GM18861 (cell line): ENCODE results near the gene SALL1.

ENCODE experiments used
- ATAC-seq: cut with Tn5 transposase; IDR thresholded peaks from one replicate; pipeline ENCODE4 v1.9.1; 2021; ENCODE audit not compliant: unreplicated experiment

Gene SALL1

DNA sequence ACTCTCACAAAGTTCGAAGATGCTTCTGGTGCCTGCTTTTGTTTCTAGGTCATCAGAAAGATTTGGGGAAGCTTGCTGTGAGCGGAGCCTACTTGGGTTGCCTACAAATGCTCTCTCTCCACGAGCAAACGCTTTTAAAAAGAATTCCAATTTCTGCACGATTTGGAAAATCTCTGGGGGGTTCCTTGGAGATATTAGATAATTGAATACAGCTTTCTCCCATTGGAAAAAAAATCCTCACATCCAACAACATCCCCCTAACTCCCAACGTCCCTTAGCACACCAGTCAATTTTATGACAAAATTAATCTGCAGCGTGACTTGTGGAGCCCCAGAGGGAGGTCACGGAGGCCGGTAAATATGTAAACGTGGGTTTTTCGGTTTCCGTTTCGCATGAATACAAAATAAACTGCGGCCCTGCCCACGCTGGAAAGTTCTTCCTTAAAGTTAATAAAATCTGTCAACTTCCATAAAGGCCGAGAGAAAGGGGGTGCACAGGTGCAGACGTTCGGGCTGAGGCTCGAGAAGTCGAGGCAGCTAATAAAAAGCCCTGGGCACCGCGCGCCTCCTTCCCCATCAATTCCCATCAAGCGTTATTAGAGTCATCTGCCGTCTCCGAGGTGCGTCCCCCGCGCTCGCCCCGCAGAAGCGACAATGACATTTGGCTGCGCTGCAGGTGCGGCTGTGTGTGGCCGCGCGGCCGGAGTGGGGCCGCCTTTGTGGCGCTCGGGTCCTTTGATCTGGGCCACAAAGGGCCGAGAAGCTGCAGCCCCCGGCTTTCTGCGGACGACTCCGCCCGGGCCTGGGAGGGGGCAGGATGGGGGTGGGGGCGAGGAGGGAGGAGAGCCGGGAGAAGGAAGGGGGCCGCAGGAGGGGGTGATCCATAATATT lies 37.6 kb downstream of the SALL1 start:
- ATAC-seq, result no peak

DNA sequence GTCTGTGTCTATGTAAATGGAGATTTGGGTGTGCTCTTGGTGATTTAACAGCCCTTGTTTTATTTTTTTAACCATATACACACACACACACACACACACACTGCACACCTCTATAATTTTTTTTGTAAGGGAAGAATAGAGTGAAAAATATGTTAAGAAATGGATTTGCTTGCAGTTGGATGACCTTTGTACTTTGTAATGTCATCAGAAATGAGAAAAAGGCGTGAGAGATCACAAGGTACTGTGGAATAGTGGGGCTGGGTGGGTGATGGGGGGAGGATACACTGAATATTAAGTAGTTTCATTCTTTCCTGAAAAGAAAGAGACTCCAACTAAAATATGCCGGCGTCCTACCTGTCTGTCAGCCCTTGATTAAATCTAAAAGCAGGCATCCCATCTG lies 38.7 kb downstream of the SALL1 start:
- ATAC-seq, result no peak

DNA sequence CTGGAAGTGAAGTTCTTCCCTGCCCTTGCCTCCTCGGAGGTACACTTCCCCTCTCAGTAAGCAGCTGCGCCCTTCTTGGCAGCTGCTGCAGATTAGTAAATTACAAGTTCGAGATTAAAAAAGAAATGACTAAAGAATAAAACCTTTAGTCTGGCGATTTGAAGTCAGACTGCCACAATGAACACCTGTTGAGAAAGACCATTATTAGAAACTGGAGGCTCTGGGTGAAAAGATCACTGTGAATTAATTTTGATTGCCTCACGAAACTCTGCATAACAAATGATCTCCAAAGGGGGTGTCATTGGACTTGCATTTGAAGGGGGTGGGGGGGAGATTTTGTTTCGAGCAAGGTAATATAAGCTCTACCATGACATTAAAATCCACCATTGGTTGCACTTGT lies 39.3 kb downstream of the SALL1 start:
- ATAC-seq, result no peak

DNA sequence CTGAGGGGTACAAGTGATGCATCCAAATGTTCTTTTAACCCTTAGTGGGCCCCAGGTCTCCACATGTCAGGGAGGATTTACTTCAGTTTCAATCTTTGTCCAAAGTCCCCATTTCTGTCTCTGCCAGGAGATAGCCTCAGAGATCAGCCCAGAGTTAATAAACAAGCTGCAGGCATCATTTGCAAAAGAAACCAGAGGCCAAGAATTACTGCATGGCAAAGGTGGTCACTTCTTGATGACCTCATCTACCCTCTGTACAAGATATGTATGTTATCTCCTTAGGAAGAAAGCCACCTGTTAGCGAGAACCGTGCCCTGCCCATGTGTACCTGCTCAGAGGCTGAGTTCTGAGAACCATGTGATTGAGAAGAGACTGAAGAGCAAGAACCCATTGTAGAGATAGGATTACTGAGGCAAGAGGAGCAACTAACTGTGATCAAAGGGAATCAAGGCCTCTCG lies 40.3 kb downstream of the SALL1 start:
- ATAC-seq, result no peak

DNA sequence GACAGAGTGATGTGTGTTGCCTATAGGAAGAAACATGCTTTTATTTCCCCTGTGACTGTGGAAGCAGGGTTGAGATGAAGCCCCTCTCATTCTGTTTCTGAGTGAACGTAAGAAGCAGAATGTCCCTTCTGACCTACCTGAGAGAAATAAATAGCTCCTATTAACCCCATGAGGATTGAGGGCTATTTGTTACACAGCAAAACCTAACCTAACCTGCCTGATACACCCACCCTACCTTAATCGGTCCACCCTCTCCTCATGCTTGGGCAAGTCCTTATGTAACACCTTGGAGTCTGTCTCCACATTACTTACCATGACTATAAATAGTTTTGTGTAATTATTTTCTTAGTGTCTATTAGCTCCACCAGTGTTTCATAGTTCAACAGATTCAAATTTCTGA lies 41.9 kb downstream of the SALL1 start:
- no peak for ATAC-seq

DNA sequence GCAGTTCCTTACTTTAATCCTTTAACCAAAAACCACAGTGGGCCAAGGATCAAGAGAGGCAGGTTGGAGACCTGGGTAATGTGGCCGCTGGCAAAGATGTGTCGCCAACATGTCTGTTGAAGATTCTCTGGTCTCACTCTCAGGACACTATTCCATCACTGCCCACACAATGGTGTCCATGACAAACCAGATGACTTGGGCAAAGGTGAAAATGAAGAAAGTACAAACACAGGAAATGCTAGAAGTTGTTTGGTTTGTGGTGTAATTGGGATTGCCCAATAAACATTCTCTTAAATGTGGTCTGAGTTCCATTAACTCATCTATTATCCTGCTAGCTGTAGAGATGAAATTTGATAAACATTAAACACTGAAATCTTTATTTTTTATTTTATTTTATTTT lies 43.3 kb downstream of the SALL1 start:
- ATAC-seq, result no peak

DNA sequence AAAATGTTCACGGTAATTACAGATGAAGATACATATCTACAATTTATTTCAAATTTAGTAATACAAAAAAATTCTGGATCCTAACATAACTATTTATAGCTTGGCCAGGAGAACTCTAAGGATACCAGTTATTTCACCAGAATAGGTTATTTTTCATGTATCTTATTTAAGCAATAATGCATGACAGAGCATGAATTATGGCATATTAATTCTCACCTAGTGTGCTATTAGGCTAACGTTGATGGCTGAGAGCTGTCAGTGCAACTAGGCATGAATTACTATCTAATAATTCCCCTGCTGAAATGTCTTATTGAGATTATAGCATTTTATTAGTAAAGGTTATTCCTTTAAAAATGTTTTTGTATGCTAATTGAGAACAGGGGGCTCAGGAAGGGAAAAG lies 44.5 kb downstream of the SALL1 start:
- ATAC-seq, result no peak

DNA sequence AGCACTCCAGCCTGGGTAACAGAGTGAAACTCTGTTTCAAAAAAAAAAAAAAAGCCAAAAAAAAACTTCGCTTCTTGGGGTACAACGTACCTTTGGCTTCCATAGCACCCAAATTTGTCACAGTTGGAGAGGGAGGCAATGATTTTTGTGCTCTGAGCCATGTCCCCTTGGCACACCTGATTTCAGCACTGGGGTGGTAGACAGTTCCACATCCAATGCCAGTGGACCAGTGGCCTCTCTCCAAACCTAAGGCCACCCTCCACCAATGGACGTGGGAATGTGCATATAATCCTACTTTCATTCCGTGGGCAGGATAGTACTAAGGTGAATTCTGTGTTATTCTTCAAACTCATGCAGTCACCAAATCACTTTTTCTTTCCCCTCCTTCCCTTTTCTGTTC lies 47.5 kb downstream of the SALL1 start:
- no peak for ATAC-seq

DNA sequence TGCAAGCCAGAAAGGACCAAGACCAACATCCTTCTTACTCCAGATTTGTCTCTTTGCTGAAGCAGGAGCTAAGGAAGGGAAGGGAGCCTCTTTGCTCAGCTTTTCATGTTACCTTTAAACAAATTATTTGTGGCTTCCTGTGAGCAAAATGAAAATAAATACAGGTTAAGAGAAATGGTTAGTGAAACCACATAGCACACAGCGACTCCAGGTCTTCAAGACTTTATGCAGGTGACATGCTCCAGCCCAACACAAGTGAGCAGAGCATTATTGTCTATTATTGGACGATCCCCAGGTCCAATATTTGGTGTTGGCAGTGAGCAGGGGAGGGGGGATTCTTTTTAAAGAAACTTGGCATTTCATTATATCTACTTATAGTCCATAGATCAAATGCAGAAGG lies 53.3 kb downstream of the SALL1 start:
- ATAC-seq, result no peak

DNA sequence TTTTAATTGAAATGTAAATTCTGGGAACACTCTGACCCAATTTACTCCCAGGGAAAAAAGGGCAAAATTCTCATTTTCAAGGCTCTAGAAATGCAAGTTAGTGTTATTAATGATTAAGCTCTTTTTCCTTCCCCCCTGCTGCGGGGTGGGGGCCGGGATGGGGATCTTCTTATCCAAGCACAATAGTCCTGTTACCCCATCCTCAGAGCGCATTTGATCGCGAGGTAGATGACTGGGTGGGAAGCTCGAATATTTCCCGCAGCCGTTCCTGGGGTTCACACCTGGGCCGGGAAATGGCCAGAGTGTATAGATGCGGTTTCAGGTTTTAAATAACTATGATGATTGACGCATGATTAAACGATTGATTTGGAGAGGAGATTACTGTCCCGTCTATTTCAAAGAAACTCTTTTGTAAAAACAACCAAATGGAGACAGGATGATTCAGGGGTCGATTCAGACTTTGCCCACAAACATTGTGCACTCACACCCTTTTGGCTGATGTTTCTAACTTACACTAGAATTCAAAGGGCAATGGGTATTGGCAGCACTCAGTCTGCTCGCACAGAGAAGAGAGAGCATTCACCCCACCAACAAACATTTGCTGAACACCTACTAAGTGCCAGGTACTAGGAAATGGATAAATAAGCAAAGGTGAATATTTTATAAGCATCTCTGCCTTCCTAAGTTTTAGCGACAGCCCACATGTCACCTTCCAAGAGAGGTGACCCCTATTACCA lies 55.0 kb downstream of the SALL1 start:
- ATAC-seq, result no peak

DNA sequence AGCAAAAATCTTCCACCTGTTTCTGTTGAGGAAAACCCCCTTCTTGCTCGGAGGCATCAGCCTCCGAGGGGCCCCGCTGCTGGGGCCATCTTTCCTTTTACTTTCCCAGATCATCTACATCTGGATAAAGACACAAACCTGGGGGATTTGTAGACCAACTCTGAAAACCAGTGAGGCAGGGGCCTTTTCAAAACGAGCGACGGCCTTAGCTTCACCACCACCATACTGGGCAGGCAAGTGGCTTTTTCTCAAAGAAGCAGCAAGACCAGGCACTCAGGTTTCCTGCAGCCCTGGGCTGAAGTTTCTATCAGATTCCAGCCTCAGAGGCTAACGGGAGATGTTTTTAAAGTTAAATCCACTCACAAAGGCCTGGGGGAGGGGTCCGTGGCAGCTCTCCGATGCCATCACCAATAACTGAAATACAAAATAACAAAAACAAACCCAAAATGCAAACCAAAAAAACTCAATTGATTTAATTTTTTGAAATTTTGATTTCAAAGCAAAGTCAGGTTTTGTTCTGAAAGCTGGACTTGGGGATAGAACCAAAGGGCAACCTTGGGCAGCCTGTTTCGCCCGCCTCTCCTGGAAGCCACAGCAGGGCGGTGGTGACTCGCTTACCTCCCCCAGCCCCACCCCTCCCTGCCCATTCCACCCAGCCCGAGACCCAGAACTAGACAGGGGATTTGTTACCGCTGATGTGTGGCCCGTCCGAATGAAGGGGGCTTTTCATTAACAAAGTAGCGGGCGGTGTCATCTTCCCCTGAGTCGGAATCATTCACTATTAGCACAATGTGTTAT lies 55.8 kb downstream of the SALL1 start:
- ATAC-seq, result no peak

DNA sequence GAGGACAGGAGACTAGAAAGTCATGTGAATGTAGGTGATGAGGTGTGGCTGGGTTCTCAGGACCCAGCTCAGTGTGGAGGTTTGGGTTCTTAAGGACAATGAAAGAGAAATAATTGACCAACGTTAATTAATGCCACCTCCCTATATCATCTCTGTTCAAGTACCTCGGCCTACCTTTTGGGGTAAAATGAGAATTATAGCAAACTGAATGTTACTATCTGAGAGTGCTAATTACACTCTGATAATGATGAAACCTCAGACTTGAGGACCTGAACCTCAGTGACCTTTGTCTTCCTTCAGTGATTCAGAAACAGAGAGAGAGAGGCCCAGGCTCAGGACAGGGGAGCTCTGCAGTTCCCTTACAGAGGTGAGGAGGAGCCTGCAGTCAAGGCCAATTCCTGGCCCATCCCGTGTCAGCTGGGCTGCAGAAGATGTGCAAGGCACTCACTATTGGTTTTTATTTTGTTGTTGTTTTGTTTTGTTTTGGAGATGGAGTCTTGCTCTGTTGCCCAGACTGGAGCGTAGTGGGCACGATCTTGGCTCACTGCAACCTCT lies 57.3 kb downstream of the SALL1 start:
- ATAC-seq, result no peak
